B cell (primary cell): Measurements from ENCODE around the gene VPS37C.

Experiments used
- EZH2 ChIP-seq: IDR thresholded peaks from 2 replicates; pipeline ENCODE4 v1.6.1; 2012; ENCODE audit warnings: borderline replicate concordance, low read depth, mild to moderate bottlenecking, moderate library complexity, low read length; ENCODE audit not compliant: insufficient read depth, poor library complexity, severe bottlenecking
- TF ChIP-seq, protein P1 (sequence below): fragments of 200-600 bp; IDR thresholded peaks from one replicate; pipeline ENCODE4 v1.8.0; 2022; ENCODE audit warnings: antibody characterized with exemption, mild to moderate bottlenecking

DNA sequence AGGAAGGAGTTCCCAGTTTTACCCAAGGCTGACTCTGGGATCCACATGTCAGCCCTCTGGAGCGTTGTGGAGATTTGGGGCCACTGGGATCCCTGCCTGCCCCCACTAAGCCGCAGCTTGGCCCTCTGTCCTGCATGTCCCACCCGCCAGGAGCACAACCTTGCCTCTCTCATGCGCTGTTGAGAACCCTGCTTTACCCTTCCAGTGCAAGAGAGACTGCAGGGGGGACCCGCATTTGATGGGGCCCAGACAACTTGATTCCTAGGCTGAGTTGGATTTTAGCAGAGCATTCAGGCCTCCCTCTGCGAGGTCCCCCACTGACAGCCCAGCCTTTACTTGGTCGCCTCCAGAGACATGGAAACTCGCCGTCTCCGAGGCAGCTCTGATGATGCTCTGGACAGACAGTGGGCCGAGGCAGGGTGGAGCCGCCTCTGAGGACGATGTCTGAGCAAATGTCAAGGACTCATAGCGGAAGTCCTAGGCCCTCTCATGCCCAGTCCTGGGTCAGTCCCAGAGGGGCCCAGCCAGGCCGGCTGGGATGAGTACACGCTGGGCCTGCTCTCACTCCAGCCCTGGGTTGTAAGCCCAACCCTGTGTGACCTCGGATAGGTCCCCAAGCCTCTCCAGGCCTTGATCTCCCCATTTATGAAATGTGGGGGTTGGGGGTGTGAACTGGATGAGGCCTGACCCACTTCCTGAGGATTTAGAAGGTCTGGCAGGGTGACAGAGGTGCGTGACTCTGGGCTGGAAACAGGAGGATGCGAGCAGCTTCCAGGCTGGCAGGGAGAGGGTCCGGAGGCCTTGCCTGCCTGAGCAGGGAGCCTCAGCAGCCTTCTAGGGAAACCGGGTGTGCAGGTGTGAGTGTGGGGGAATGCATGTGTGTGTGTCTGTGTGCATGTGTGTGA, 58.3 kb downstream of the VPS37C start:
- TF ChIP-seq, protein P1, sequence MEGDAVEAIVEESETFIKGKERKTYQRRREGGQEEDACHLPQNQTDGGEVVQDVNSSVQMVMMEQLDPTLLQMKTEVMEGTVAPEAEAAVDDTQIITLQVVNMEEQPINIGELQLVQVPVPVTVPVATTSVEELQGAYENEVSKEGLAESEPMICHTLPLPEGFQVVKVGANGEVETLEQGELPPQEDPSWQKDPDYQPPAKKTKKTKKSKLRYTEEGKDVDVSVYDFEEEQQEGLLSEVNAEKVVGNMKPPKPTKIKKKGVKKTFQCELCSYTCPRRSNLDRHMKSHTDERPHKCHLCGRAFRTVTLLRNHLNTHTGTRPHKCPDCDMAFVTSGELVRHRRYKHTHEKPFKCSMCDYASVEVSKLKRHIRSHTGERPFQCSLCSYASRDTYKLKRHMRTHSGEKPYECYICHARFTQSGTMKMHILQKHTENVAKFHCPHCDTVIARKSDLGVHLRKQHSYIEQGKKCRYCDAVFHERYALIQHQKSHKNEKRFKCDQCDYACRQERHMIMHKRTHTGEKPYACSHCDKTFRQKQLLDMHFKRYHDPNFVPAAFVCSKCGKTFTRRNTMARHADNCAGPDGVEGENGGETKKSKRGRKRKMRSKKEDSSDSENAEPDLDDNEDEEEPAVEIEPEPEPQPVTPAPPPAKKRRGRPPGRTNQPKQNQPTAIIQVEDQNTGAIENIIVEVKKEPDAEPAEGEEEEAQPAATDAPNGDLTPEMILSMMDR, result no peak
- no peak for TF ChIP-seq EZH2
